Eye (tissue), 1 donor: ENCODE measurements around the gene MYL10.

Source experiments
- DNase-seq: peaks from one replicate; pipeline ENCODE4 v3.0.0-alpha.2; 2015

MYL10 gene

GRCh38 chr7:101595246-101595645 is 33.9 kb downstream of the MYL10 start:
- no peak for DNase-seq

GRCh38 chr7:101594790-101595189 is 34.3 kb downstream of the MYL10 start:
- no peak for DNase-seq

- DNase-seq, result no peak
Measured at GRCh38 chr7:101593556-101593955, 35.5 kb downstream of the MYL10 start.

GRCh38 chr7:101591504-101591903 is 37.6 kb downstream of the MYL10 start:
- no peak for DNase-seq

GRCh38 chr7:101590663-101591435 is 38.2 kb downstream of the MYL10 start:
- no peak for DNase-seq

GRCh38 chr7:101589976-101590662 is 39.0 kb downstream of the MYL10 start:
- DNase-seq, result no peak

GRCh38 chr7:101589052-101589451 is 40.0 kb downstream of the MYL10 start:
- DNase-seq, result no peak

- DNase-seq, result no peak
Measured at GRCh38 chr7:101588131-101588935, 40.8 kb downstream of the MYL10 start.

GRCh38 chr7:101586906-101587677 is 42.0 kb downstream of the MYL10 start:
- no peak for DNase-seq

GRCh38 chr7:101586078-101586905 is 42.8 kb downstream of the MYL10 start:
- DNase-seq, result no peak

- DNase-seq, result no peak
Measured at GRCh38 chr7:101582971-101583370, 46.1 kb downstream of the MYL10 start.

- DNase-seq, result peak; percentile 16
Measured at GRCh38 chr7:101581891-101582290, 47.2 kb downstream of the MYL10 start.

GRCh38 chr7:101580596-101580995 is 48.5 kb downstream of the MYL10 start:
- no peak for DNase-seq

- no peak for DNase-seq
Measured at GRCh38 chr7:101578552-101578951, 50.5 kb downstream of the MYL10 start.

- DNase-seq, result no peak
Measured at GRCh38 chr7:101576998-101577397, 52.1 kb downstream of the MYL10 start.

GRCh38 chr7:101575721-101576120 is 53.4 kb downstream of the MYL10 start:
- DNase-seq, result no peak

- no peak for DNase-seq
Measured at GRCh38 chr7:101575168-101575567, 53.9 kb downstream of the MYL10 start.

- no peak for DNase-seq
Measured at GRCh38 chr7:101572156-101572555, 56.9 kb downstream of the MYL10 start.

GRCh38 chr7:101567230-101567629 is 61.9 kb downstream of the MYL10 start:
- no peak for DNase-seq

GRCh38 chr7:101565601-101566209 is 63.4 kb downstream of the MYL10 start:
- DNase-seq, result no peak

GRCh38 chr7:101564778-101565211 is 64.3 kb downstream of the MYL10 start:
- no peak for DNase-seq
